Neural progenitor cell (in vitro differentiated cells): ENCODE data around the gene CASP1.

Experiments
- EZH2 ChIP-seq: fragments of 200-600 bp; sonication (generic); IDR thresholded peaks from 2 replicates; pipeline ENCODE4 v1.6.1; 2017; ENCODE audit warnings: antibody characterized with exemption, mild to moderate bottlenecking, moderate library complexity
- TF ChIP-seq, protein P1 (sequence below): fragments of 200-600 bp; sonication (generic); IDR thresholded peaks from 2 replicates; pipeline ENCODE4 v1.5.1; 2017; ENCODE audit warnings: antibody characterized with exemption, mild to moderate bottlenecking

DNA sequence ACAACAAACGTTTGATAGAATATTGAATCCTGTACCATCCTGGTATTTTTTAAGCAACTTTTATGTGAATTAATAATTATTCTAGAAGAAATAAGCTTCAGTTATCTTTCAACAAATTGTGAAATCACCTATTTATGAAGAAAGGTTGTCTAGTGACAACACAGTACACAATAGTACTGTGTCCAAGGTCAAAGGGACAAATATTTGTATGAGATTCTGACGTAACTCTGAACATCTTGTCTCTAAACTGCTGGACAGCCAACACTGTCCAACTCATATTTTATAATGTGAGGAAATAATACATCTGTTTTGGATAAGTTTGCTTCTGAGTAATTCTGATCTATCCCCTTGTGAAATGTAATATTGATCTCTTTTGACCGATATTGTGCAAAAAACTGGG lies 30.9 kb downstream of the CASP1 start:
- TF ChIP-seq, protein P1, sequence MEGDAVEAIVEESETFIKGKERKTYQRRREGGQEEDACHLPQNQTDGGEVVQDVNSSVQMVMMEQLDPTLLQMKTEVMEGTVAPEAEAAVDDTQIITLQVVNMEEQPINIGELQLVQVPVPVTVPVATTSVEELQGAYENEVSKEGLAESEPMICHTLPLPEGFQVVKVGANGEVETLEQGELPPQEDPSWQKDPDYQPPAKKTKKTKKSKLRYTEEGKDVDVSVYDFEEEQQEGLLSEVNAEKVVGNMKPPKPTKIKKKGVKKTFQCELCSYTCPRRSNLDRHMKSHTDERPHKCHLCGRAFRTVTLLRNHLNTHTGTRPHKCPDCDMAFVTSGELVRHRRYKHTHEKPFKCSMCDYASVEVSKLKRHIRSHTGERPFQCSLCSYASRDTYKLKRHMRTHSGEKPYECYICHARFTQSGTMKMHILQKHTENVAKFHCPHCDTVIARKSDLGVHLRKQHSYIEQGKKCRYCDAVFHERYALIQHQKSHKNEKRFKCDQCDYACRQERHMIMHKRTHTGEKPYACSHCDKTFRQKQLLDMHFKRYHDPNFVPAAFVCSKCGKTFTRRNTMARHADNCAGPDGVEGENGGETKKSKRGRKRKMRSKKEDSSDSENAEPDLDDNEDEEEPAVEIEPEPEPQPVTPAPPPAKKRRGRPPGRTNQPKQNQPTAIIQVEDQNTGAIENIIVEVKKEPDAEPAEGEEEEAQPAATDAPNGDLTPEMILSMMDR: no peak
- TF ChIP-seq EZH2: no peak
